CD4-positive, CD25-positive, alpha-beta regulatory T cell (primary cell): ENCODE measurements around the gene MROH7. TPM values are rescaled to one million over a fixed set of nuclear protein-coding genes. Genes with fewer than 3 reads are reported as not detected.
"Not testable (repeated sequence)": the region's sequence is repeated elsewhere in the genome, so short reads cannot be mapped to it uniquely, and the experiment has no call there.

Experiments used
- ATAC-seq, 2 donors: fragments of 150-1000 bp; cut with Tn5 transposase; one replicate each; pipeline ENCODE4 v1.10.0; 2021; ENCODE audit warnings: low read depth in 2 of 2, moderate number of reproducible peaks in 2 of 2, moderate library complexity in 1 of 2
- DNase-seq, 3 donors: peaks; one replicate each; pipeline versions ENCODE4 v3.0.0 to v3.0.0-alpha.2; 2012 to 2022; ENCODE audit warnings: mixed read lengths in 1 of 3
- H3K27ac ChIP-seq: one replicate; pipeline ENCODE4 v1.7.0; 2013; ENCODE audit warnings: mild to moderate bottlenecking, low read length; ENCODE audit not compliant: insufficient read depth, poor library complexity, severe bottlenecking
- H3K27me3 ChIP-seq: one replicate; pipeline ENCODE4 v1.7.0; 2013; ENCODE audit warnings: low read length; ENCODE audit not compliant: control insufficient read depth, insufficient read depth
- H3K36me3 ChIP-seq: one replicate; pipeline ENCODE4 v1.7.0; 2013; ENCODE audit warnings: mild to moderate bottlenecking, low read length, moderate library complexity; ENCODE audit not compliant: control insufficient read depth, insufficient read depth
- H3K4me1 ChIP-seq: 2 replicates; pipeline ENCODE4 v1.7.0; 2013; ENCODE audit warnings: mild to moderate bottlenecking, low read length; ENCODE audit not compliant: insufficient read depth, control insufficient read depth, poor library complexity, severe bottlenecking
- H3K4me3 ChIP-seq: one replicate; pipeline ENCODE4 v1.7.0; 2013; ENCODE audit warnings: low read depth, mild to moderate bottlenecking, low read length, moderate library complexity
- H3K9me3 ChIP-seq, 2 experiments: 1 replicate in 1 of 2; 2 replicates in 1 of 2; pipeline ENCODE4 v1.7.0; 2013; ENCODE audit warnings: low read length in 2 of 2, mild to moderate bottlenecking in 1 of 2, moderate library complexity in 1 of 2; ENCODE audit not compliant: control insufficient read depth in 2 of 2
- H3K27ac Mint-ChIP-seq, 3 donors: one replicate each; pipeline ENCODE4 v1.8.0; 2020 to 2022; ENCODE audit warnings: mild to moderate bottlenecking in 3 of 3, mixed read lengths in 3 of 3, moderate library complexity in 2 of 3
- H3K27me3 Mint-ChIP-seq: one replicate; pipeline ENCODE4 v1.8.0; 2022; ENCODE audit warnings: mild to moderate bottlenecking, mixed read lengths
- H3K36me3 Mint-ChIP-seq: one replicate; pipeline ENCODE4 v1.8.0; 2020; ENCODE audit warnings: mixed read lengths
- H3K4me1 Mint-ChIP-seq, 4 donors: one replicate each; pipeline ENCODE4 v1.8.0; 2020 to 2022; ENCODE audit warnings: mixed read lengths in 4 of 4, mild to moderate bottlenecking in 1 of 4
- H3K4me3 Mint-ChIP-seq, 4 donors: one replicate each; pipeline ENCODE4 v1.8.0; 2020 to 2022; ENCODE audit warnings: mild to moderate bottlenecking in 4 of 4, mixed read lengths in 4 of 4, moderate library complexity in 3 of 4
- H3K9me3 Mint-ChIP-seq, 7 donors: one replicate each; pipeline ENCODE4 v1.8.0; 2020 to 2022; ENCODE audit warnings: mixed read lengths in 7 of 7, mild to moderate bottlenecking in 3 of 7, moderate library complexity in 2 of 7
- polyA plus RNA-seq, 4 donors: library from polyadenylated mRNA; unstranded; fragments of 300-500 nt; fragmentation: Illumina TruSeq; gene quantifications; one replicate each; pipeline ENCODE4 v1.2.3, GENCODE V29; 2021
- total RNA-seq: library from RNA; stranded (reverse); gene quantifications from one replicate; pipeline ENCODE4 v1.2.3, GENCODE V29; 2022

Gene MROH7
- total and polyA plus RNA-seq, 5 donors from 2014 or later, result not detected

- H3K9me3 Mint-ChIP-seq, H3K27ac Mint-ChIP-seq, H3K27me3 ChIP-seq, H3K36me3 Mint-ChIP-seq, ATAC-seq, H3K4me1 ChIP-seq, H3K4me1 Mint-ChIP-seq, DNase-seq, H3K36me3 ChIP-seq, H3K4me3 ChIP-seq, H3K9me3 ChIP-seq, H3K4me3 Mint-ChIP-seq, H3K27ac ChIP-seq: not testable (repeated sequence)
- peaks cover 32% of the 10 kb centered on the region for H3K27me3 Mint-ChIP-seq
These were observed 5.8 kb upstream of the MROH7 start for GRCh38 chr1:54635804-54636203.

DNA sequence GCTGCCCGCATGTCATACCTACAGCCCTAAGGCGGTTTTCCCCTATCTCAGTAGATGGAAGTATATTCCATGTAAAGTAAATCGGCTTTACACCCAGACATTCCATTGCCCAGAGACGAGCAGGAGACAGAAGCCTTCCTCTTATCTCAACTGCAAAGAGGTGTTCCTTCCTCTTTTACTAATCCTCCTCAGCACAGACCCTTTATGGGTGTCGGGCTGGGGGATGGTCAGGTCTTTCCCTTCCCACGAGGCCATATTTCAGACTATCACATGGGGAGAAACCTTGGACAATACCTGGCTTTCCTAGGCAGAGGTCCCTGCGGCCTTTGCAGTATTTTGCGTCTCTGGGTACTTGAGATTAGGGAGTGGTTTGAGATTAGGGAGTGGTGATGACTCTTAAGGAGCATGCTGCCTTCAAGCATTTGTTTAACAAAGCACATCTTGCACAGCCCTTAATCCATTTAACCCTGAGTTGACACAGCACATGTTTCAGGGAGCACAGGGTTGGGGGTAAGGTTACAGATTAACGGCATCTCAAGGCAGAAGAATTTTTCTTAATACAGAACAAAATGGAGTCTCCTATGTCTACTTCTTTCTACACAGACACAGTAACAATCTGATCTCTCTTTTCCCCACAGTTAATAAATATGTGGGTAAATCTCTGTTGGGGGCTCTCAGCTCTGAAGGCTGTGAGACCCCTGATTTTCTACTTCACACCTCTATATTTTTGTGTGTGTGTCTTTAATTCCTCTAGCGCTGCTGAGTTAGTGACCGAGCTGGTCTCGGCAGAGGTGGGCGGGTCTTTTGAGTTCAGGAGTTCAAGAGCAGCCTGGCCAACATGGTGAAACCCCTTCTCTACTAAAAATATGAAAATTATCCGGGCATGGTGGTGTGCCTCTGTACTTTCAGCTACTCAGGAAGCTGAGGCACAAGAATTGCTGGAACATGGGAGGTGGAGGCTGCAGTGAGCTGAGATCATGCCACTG lies 4.8 kb upstream of the MROH7 start:
- not testable (repeated sequence) for H3K9me3 ChIP-seq, H3K4me3 Mint-ChIP-seq, H3K27ac Mint-ChIP-seq, H3K4me3 ChIP-seq, H3K36me3 ChIP-seq, H3K4me1 Mint-ChIP-seq, H3K27ac ChIP-seq, H3K27me3 ChIP-seq, H3K9me3 Mint-ChIP-seq, H3K4me1 ChIP-seq, H3K36me3 Mint-ChIP-seq, DNase-seq, ATAC-seq
- H3K27me3 Mint-ChIP-seq, result peaks cover 27% of the 10 kb centered on the region

- H3K4me1 Mint-ChIP-seq, result no peaks in the 10 kb centered on the region
- Histone ChIP-seq H3K4me1 (no peaks in the 10 kb centered on the region), H3K9me3 (peaks cover 7 to 12% of the 10 kb centered on the region in 2 experiments), H3K36me3 (no peaks in the 10 kb centered on the region), H3K27ac (no peak overlapping the region), H3K27me3 (no peaks in the 10 kb centered on the region), H3K4me3 (no peak overlapping the region)
- DNase-seq (no peak), ATAC-seq (no peak)
- H3K9me3 Mint-ChIP-seq, result peaks cover 0 to 14% (median 5%) of the 10 kb centered on the region in 7 donors
- H3K27ac Mint-ChIP-seq, result no peak overlapping the region
- no peaks in the 10 kb centered on the region for H3K36me3 Mint-ChIP-seq
- H3K4me3 Mint-ChIP-seq, result no peak overlapping the region
- H3K27me3 Mint-ChIP-seq, result peaks cover 12% of the 10 kb centered on the region
These were observed 1.2 kb upstream of the MROH7 start for GRCh38 chr1:54640361-54640760.

- H3K27me3 Mint-ChIP-seq, result peaks cover 11% of the 10 kb centered on the region
These were observed 2.1 kb downstream of the MROH7 start for GRCh38 chr1:54643736-54644135.

GRCh38 chr1:54645806-54646676 lies 4.5 kb downstream of the MROH7 start:
- H3K4me3 Mint-ChIP-seq, result no peak overlapping the region
- H3K27ac ChIP-seq, result no peak overlapping the region

More at GRCh38 chr1:54643736-54644135, 2.1 kb downstream of the MROH7 start:
- H3K9me3 ChIP-seq, result peaks cover 7 to 12% of the 10 kb centered on the region in 2 experiments
- peaks cover 0 to 14% (median 5%) of the 10 kb centered on the region in 7 donors for H3K9me3 Mint-ChIP-seq
- no peaks in the 10 kb centered on the region for H3K36me3 ChIP-seq
- H3K4me3 Mint-ChIP-seq, result no peak overlapping the region
- no peak overlapping the region for H3K4me3 ChIP-seq
- no peak overlapping the region for H3K27ac ChIP-seq
- H3K36me3 Mint-ChIP-seq, result no peaks in the 10 kb centered on the region
- DNase-seq (no peak), ATAC-seq (no peak)
- H3K4me1 ChIP-seq, result no peaks in the 10 kb centered on the region
- no peaks in the 10 kb centered on the region for H3K27me3 ChIP-seq
- no peaks in the 10 kb centered on the region for H3K4me1 Mint-ChIP-seq
- H3K27ac Mint-ChIP-seq, result no peak overlapping the region

GRCh38 chr1:54649130-54649898 lies 7.7 kb downstream of the MROH7 start:
- no peak for DNase-seq

More at GRCh38 chr1:54645806-54646676, 4.5 kb downstream of the MROH7 start:
- Histone ChIP-seq H3K9me3 (peaks cover 7 to 12% of the 10 kb centered on the region in 2 experiments), H3K27me3 (no peaks in the 10 kb centered on the region), H3K4me3 (no peak overlapping the region), H3K36me3 (no peaks in the 10 kb centered on the region), H3K4me1 (no peaks in the 10 kb centered on the region)
- ATAC-seq (no peak), DNase-seq (no peak)
- H3K36me3 Mint-ChIP-seq, result no peaks in the 10 kb centered on the region
- H3K4me1 Mint-ChIP-seq, result no peaks in the 10 kb centered on the region
- H3K27ac Mint-ChIP-seq, result no peak overlapping the region
- peaks cover 0 to 14% (median 5%) of the 10 kb centered on the region in 7 donors for H3K9me3 Mint-ChIP-seq
- peaks cover 11% of the 10 kb centered on the region for H3K27me3 Mint-ChIP-seq

GRCh38 chr1:54649921-54650320 lies 8.3 kb downstream of the MROH7 start:
- no peaks in the 10 kb centered on the region for H3K36me3 ChIP-seq
- Mint-ChIP-seq H3K27me3 (peaks cover 19% of the 10 kb centered on the region), H3K4me1 (no peaks in the 10 kb centered on the region), H3K9me3 (no peaks in the 10 kb centered on the region), H3K36me3 (no peaks in the 10 kb centered on the region), H3K4me3 (no peak overlapping the region), H3K27ac (no peak overlapping the region)
- peaks cover 0 to 1% of the 10 kb centered on the region in 2 experiments for H3K9me3 ChIP-seq
- no peaks in the 10 kb centered on the region for H3K4me1 ChIP-seq
- no peaks in the 10 kb centered on the region for H3K27me3 ChIP-seq
- H3K4me3 ChIP-seq, result no peak overlapping the region
- H3K27ac ChIP-seq, result no peak overlapping the region
- DNase-seq (no peak), ATAC-seq (no peak)

More at GRCh38 chr1:54649130-54649898, 7.7 kb downstream of the MROH7 start:
- peak overlapping the region in 1 of 3 donors; percentile 63 for H3K27ac Mint-ChIP-seq
- H3K27ac ChIP-seq, result no peak overlapping the region
- peaks cover 15% of the 10 kb centered on the region for H3K27me3 Mint-ChIP-seq
- ATAC-seq, result no peak
- H3K27me3 ChIP-seq, result no peaks in the 10 kb centered on the region
- H3K36me3 ChIP-seq, result no peaks in the 10 kb centered on the region
- no peak overlapping the region for H3K4me3 ChIP-seq
- H3K4me3 Mint-ChIP-seq, result no peak overlapping the region
- H3K36me3 Mint-ChIP-seq, result no peaks in the 10 kb centered on the region
- H3K4me1 Mint-ChIP-seq, result no peaks in the 10 kb centered on the region
- H3K4me1 ChIP-seq, result no peaks in the 10 kb centered on the region
- peaks cover 0 to 5% of the 10 kb centered on the region in 2 experiments for H3K9me3 ChIP-seq
- peaks cover 0 to 1% (median 0%) of the 10 kb centered on the region in 7 donors for H3K9me3 Mint-ChIP-seq
